Esophagus (tissue), 2 donors: ENCODE results near the gene F10. TPM values are rescaled to one million over a fixed set of nuclear protein-coding genes. Genes with fewer than 3 reads are reported as not detected.
"Not testable (repeated sequence)": the region's sequence is repeated elsewhere in the genome, so short reads cannot be mapped to it uniquely, and the experiment has no call there.

ENCODE experiments used
- H3K27ac ChIP-seq, 2 donors: one replicate each; pipeline ENCODE4 v1.5.1; 2013; ENCODE audit warnings: low read depth in 2 of 2, mild to moderate bottlenecking in 2 of 2, inconsistent platforms in 1 of 2, low read length in 1 of 2, moderate library complexity in 1 of 2
- H3K27me3 ChIP-seq, 2 donors: one replicate each; pipeline ENCODE4 v1.6.1; 2013; ENCODE audit warnings: low read length in 2 of 2, control low read depth in 1 of 2, mild to moderate bottlenecking in 1 of 2; ENCODE audit not compliant: insufficient read depth in 2 of 2, control insufficient read depth in 1 of 2
- H3K36me3 ChIP-seq, 2 donors: one replicate each; pipeline ENCODE4 v1.6.1; 2013; ENCODE audit warnings: low read length in 1 of 2; ENCODE audit not compliant: control insufficient read depth in 2 of 2, insufficient read depth in 2 of 2
- H3K4me1 ChIP-seq, 2 donors: one replicate each; pipeline ENCODE4 v1.6.1; 2013; ENCODE audit warnings: low read length in 1 of 2; ENCODE audit not compliant: control insufficient read depth in 2 of 2, insufficient read depth in 2 of 2
- H3K4me3 ChIP-seq, 2 donors: one replicate each; pipeline ENCODE4 v1.5.1; 2013; ENCODE audit warnings: low read length in 2 of 2, mild to moderate bottlenecking in 2 of 2, low read depth in 1 of 2, moderate library complexity in 1 of 2
- H3K9me3 ChIP-seq, 2 donors: one replicate each; pipeline ENCODE4 v1.6.1; 2013; ENCODE audit warnings: mild to moderate bottlenecking in 2 of 2, low read depth in 1 of 2, low read length in 1 of 2, moderate library complexity in 1 of 2; ENCODE audit not compliant: control insufficient read depth in 2 of 2, insufficient read depth in 1 of 2
- WGBS, 2 donors: extraction: QIAGEN DNeasy Blood & Tissue Kit; methylation state at CpG; one replicate each; pipeline ENCODE4 v1.1.7; 2013; 5-methylcytosine and 5-hydroxymethylcytosine counted together
- polyA plus RNA-seq, 2 donors: library from polyadenylated mRNA; stranded (reverse); fragments of 200-250 nt; gene quantifications; one replicate each; pipeline ENCODE4 v1.2.3, GENCODE V29; 2013
- donor health status: healthy with polysubstance abuse.
- donor health status: Bipolar disorder and iron deficiency.

The F10 gene
- polyA plus RNA-seq, 2 donors, result 1.6 to 4.5 TPM

DNA sequence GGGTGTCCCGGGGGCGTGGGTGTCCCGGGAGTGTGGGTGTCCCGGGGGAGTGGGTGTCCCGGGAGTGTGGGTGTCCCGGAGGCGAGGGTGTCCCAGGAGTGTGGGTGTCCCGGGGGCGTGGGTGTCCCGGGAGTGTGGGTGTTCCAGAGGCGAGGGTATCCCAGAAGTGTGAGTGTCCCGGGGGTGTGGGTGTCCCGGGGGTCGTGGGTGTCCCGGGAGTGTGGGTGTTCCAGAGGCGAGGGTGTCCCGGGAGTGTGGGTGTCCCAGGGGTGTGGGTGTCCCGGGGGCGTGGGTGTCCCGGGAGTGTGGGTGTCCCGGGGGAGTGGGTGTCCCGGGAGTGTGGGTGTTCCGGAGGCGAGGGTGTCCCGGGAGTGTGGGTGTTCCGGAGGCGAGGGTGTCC is 14.1 kb upstream of the F10 start:
- H3K9me3 ChIP-seq, H3K4me3 ChIP-seq, H3K27ac ChIP-seq, H3K36me3 ChIP-seq: not testable (repeated sequence)
- peaks cover 8 to 11% of the 10 kb centered on the region in 2 donors for H3K4me1 ChIP-seq
- H3K27me3 ChIP-seq, result peaks cover 3 to 14% of the 10 kb centered on the region in 2 donors
- WGBS, 2 donors, result 96 to 98% methylated on average over 10 to 26 of the region's 27 CpGs

DNA sequence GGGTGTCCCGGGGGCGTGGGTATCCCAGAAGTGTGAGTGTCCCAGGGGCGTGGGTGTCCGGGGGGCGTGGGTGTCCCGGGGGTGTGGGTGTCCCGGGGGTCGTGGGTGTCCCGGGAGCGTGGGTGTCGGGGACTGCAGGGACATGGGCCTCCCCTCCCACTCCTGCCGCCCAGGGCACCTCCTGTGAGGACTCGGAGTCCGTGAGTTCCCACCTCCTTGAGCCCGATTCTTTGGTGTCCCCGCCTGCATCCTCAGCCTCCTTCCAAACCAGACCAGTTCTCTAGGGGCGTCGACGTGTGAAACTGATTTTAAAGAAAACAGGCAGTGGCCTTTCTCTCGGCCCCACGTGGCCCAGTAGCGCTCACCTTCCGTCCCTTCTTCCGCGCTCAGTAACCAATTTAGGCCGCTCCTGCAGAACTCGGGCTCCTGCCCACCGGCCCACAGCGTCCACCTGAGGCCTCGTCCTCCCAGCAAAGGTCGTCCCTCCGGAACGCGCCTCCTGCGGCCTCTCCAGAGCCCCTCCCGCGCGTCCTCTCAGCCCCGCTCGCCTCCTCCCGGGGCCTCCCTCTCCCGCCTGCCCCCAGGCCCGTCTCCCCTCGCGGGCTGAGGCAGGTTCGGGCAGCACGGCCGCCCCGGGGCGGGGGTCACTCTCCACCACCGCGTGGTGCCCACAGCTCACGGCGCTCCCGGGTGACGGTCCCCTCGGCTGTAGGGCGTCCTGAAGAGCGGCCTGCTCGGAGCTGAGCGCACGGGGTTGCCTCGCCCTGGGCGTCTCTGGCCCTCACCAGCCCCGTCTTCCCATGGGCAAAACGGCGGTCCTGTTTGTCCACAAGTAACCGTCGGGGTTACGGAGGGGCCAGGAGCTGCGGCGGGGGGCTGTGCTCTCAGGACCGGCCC is 13.2 kb upstream of the F10 start:
- peaks cover 8 to 11% of the 10 kb centered on the region in 2 donors for H3K4me1 ChIP-seq
- no peak overlapping the region for H3K27ac ChIP-seq
- peaks cover 3 to 14% of the 10 kb centered on the region in 2 donors for H3K27me3 ChIP-seq
- no peaks in the 10 kb centered on the region for H3K36me3 ChIP-seq
- H3K4me3 ChIP-seq, result peak overlapping the region in 1 of 2 donors; percentile 43
- H3K9me3 ChIP-seq, result peaks cover 0 to 4% of the 10 kb centered on the region in 2 donors
- WGBS, 2 donors, result 20 to 38% methylated on average over 61 to 73 of the region's 73 CpGs

DNA sequence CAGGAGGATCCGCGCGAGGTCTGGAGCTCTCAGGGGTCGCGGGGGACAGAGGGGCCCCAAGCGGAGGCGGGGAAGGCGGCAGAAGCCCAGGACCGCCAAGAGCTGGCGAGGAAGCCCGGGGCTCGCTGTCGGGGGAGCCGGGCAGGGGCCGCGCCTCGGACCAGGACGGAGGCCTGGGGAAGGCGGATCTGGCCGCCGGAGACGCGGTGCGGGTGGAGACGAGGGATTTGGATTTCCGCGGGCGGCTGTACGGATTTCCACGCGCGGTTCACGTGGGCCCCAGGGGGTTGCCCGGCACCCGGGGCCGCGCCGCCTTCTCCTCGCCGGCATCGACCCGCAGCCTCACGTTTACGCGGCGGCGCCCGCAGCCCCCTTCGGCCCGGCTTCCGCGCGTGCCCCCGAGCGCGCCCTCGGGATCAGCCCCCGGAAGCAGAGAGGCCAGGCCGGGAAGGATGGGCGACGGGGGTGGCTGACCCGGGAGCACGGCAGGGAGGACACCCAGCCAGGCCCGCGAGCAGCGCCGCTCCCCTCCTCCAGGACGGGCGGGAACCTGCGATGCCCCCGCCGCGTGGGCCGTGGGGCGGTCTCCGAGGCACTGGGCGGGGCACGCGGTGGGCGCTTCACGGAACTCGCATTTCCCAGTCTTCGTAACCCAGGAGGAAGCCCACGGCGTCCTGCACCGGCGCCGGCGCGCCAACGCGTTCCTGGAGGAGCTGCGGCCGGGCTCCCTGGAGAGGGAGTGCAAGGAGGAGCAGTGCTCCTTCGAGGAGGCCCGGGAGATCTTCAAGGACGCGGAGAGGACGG is 12.3 kb upstream of the F10 start:
- H3K4me3 ChIP-seq, result peak overlapping the region; percentile 26 to 43
- WGBS, 2 donors, result 3 to 4% methylated on average over 60 to 99 of the region's 99 CpGs
- H3K9me3 ChIP-seq, result peaks cover 0 to 4% of the 10 kb centered on the region in 2 donors
- peaks cover 8 to 11% of the 10 kb centered on the region in 2 donors for H3K4me1 ChIP-seq
- peaks cover 3 to 14% of the 10 kb centered on the region in 2 donors for H3K27me3 ChIP-seq
- no peak overlapping the region for H3K27ac ChIP-seq
- no peaks in the 10 kb centered on the region for H3K36me3 ChIP-seq

DNA sequence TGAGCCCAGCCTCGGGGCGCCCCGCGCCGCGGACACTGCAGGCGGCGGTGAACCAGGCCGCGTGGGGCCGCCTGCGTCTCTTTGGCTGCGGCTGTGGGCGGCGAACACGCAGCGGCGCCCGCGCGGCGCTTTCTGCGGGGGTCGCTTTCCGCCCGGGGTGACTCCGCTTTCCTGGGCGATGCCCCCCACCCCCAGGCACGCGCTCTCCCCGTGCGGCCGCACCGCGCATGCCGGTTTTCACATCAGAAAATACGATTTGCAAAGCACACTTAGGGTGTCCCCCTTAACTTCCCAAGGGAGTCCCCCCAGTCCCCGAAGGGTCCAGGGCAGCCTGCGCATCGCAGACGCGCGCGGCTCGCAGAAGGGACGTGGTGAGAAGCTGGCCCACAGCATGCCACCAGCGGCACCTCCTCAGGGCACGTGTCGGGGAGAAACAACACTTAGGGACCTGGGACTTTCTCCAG is 11.7 kb upstream of the F10 start:
- Histone ChIP-seq H3K9me3 (peaks cover 0 to 4% of the 10 kb centered on the region in 2 donors), H3K4me3 (peak overlapping the region; percentile 6 to 43), H3K36me3 (no peaks in the 10 kb centered on the region), H3K4me1 (peaks cover 8 to 11% of the 10 kb centered on the region in 2 donors), H3K27ac (no peak overlapping the region), H3K27me3 (peaks cover 3 to 14% of the 10 kb centered on the region in 2 donors)
- WGBS, 2 donors, result 22 to 23% methylated on average over 46 to 49 of the region's 49 CpGs

DNA sequence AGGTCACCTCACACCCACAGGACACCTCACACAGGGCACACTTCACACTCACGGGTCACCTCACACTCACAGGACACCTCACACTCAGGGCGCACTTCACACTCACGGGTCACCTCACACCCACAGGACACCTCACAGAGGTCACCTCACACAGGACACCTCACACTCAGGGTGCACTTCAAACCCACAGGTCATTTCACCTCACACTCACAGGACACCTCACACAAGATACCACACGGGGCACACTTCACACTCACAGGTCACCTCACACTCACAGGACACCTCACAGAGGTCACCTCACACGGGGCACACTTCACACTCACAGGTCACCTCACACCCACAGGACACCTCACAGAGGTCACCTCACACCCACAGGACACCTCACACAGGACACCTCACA is 10.8 kb upstream of the F10 start:
- not testable (repeated sequence) for H3K36me3 ChIP-seq, H3K4me3 ChIP-seq, H3K27ac ChIP-seq, H3K9me3 ChIP-seq
- Histone ChIP-seq H3K27me3 (peaks cover 3 to 14% of the 10 kb centered on the region in 2 donors), H3K4me1 (peaks cover 8 to 11% of the 10 kb centered on the region in 2 donors)
- 85 to 87% methylated on average over 5 of the region's 5 CpGs for WGBS, 2 donors

DNA sequence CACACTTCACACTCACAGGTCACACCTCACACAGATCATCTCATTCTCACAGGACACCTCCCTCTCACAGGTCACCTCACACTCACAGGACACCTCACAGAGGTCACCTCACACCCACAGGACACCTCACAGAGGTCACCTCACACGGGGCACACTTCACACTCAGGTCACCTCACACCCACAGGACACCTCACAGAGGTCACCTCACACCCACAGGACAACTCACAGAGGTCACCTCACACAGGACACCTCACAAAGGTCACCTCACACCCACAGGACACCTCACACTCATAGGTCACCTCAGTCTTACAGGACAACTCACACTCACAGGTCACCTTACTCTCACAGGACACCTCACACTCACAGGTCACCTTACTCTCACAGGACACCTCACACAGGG is 10.1 kb upstream of the F10 start:
- not testable (repeated sequence) for H3K9me3 ChIP-seq, H3K27ac ChIP-seq, H3K4me3 ChIP-seq, H3K36me3 ChIP-seq
- Histone ChIP-seq H3K27me3 (peaks cover 3 to 14% of the 10 kb centered on the region in 2 donors), H3K4me1 (peaks cover 8 to 11% of the 10 kb centered on the region in 2 donors)
- 71 to 73% methylated on average over 1 of the region's 1 CpG for WGBS, 2 donors

DNA sequence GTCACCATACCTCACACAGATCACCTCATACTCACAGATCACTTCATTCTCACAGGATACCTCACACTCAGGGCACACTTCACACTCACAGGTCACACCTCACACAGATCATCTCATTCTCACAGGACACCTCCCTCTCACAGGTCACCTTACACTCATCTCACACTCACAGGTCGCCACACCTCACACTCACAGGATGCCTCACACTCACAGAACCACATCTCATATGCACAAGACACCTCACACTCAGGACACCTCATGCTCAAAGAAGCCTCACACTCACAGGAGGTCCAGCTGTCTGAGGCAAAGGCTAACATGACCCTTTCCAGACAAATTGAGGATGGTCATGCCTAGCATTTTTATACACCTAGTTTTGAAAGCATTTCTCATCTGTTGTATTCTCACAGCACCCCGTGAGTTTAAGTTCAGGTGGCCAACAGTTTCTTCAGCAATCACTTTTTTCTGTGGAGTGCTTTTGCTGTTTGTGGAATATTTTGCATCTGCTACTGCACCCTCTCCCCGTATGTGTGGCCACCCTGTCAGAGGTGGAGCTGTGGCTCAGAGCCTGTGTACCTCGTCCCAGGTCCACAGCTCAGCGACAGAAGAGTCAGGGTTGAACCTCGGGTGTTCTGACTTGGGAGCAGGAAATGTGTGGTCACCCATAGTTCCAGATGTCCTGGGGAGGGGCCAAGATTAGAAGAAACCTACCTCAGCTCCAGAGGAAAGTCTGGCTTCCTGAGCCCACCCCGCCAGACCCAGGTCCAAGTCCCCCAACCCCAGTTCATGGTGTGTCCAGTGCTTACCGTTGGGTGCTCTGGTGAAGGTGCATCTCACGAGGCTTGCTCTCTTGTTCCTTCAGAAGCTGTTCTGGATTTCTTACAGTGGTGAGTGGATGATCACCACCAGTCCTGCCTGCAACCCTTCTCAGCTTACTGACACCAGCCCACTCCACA is 9.4 kb upstream of the F10 start:
- Histone ChIP-seq H3K27me3 (peaks cover 3 to 14% of the 10 kb centered on the region in 2 donors), H3K9me3 (peaks cover 0 to 4% of the 10 kb centered on the region in 2 donors), H3K36me3 (no peaks in the 10 kb centered on the region), H3K4me1 (peaks cover 8 to 11% of the 10 kb centered on the region in 2 donors), H3K27ac (no peak overlapping the region), H3K4me3 (no peak overlapping the region)
- 62 to 66% methylated on average over 9 of the region's 9 CpGs for WGBS, 2 donors

DNA sequence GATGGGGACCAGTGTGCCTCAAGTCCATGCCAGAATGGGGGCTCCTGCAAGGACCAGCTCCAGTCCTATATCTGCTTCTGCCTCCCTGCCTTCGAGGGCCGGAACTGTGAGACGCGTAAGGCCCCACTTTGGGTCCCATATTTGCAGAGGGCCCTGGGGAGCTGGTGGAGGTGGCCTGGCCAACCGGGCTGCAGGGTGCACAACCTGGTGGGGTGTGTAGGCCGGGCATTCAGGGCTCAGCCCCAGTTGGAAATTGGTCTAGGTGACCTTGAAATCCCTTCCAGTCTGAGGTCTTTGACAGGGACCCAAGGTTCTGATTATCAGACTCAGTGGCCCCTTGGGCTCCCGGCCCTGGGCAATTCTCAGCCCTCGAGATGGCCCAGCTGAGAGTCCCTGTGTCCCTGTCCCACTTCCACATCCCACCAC is 8.7 kb upstream of the F10 start:
- peaks cover 0 to 4% of the 10 kb centered on the region in 2 donors for H3K9me3 ChIP-seq
- WGBS, 2 donors, result 92 to 94% methylated on average over 8 of the region's 8 CpGs

More for the DNA sequence above, 8.7 kb upstream of the F10 start:
- H3K4me3 ChIP-seq, result no peak overlapping the region
- peaks cover 8 to 11% of the 10 kb centered on the region in 2 donors for H3K4me1 ChIP-seq
- no peaks in the 10 kb centered on the region for H3K36me3 ChIP-seq
- peaks cover 3 to 14% of the 10 kb centered on the region in 2 donors for H3K27me3 ChIP-seq
- no peak overlapping the region for H3K27ac ChIP-seq
